NCI-H82 treated with DMSO at 0.1 percent for 48 hours (cell line): Measurements from ENCODE around the gene PPM1H.
"Not testable (repeated sequence)": the region's sequence is repeated elsewhere in the genome, so short reads cannot be mapped to it uniquely, and the experiment has no call there.

Experiments used
- DNase-seq: peaks from one replicate; lab custom pipeline; 2025; ENCODE audit not compliant: unreplicated experiment; lab: John Stamatoyannopoulos, UW

PPM1H gene

DNA sequence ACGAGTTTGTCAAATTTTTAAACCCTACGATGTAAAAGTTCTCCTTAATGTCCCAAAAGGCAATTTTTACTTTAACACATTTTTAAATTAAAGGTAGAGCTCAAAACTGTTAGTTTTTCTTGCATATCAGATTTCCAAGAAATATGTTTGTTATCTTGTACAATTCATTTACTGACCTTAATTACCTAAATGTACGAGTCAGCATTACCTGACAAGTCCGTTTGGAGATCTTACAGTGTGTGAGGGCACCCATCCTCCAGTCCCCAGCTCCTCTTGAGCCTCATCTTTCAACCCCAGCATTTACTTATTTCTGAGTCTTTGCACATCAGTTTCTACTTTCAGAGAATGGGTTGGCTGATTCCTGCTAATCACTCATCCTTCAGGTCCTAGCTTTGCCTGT is 23.7 kb downstream of the PPM1H start:
- DNase-seq = no peak

DNA sequence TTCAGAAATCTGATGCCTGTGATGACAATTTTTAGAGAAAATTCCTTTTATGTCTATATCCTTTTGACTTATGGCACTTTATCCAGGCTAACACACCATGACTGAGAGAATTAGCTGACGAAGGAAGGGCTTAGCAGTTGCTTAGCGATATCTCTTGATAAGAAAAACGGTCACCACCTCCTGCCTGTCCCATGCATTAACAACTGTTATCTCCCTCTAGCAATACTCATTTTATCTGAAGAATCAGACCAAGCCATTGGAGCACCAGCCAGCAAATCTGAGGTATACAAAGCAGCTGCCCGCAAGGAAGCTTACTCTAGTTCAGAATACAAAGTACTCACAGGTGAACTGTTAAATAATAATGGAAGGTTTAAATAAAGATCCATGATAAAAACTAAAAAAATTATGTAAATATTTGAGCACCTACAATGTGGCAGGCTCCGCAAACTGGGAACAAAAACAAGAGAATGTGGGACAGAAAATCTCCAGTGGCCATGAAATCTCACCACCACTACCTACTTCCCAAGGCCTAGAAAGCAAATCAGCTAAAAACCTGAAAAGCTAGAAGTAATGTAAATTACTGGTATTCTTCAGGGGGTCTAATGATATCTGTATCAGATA is 24.3 kb downstream of the PPM1H start:
- no peak for DNase-seq

DNA sequence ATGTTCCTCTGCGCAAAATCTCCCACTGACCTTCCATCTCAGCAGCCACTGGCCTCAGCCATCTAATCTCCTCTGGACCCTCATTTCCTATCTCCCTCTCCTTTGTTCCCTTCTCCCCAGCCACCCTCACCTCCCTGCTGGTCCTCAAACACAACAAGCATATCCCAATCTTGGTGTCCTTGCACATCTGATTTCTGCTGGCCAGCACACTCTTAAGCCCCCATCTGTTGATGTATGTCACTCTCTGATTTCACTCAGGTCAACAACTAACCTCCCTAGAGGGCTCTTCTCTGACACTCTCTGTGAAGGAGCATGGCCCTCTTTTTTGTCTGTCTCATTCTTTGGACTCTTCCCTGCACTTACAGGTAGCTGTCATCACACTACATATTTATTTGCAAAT is 25.6 kb downstream of the PPM1H start:
- DNase-seq = no peak

DNA sequence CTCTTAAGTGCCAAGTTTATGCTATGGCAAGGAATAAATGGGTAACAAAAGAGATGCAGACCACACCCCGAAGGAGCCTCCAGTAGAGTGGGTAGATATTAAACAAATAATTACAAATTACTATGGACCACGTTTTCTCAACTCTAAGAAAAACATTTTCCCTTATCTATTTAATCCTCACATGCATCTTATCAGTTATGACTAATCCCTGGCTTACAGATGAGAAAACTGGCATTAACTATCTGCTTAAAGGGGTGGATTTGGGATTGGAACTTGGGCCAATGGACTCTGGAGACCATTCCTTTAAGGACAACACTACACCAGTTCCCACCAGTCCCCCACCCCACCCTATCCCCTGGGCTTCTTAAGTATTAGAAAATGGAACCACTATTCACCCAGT is 26.3 kb downstream of the PPM1H start:
- DNase-seq = no peak

DNA sequence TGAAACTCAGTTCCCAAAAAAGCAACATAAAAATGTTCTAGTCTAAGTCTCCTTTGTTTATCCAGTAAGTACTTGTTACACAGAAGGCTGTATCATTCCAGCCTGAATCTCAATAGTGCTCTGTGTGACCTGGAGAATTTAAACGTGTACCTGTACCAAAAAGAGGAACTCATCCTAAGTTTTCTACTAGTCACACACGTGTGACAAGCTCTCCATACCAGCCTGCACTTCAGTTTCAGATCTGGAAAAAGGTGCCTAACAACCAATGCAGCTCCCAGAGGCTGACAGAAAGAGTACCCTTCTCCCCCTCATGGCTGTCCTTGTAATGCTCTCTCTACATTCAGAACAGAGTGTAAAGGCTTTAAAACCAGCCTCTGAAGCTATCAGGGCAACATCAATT is 27.4 kb downstream of the PPM1H start:
- no peak for DNase-seq

DNA sequence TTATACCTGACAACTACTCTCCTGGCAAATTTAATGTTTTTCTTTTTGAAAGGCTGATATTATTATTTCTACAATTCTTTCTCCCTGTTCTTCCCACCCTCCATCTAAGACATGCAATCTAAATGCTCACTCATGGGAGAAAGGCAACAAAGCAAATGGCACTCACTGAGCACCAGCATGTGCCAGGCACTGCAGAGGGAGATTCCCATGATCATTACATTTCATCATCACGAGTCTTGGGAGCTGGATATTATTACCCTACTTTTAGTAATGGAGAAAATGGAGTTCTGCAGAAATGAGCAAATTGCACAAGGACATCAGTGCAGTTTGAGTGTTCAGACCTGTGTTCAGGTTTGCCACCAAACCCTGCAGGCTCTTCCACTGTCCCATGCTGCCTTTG is 27.9 kb downstream of the PPM1H start:
- no peak for DNase-seq

DNA sequence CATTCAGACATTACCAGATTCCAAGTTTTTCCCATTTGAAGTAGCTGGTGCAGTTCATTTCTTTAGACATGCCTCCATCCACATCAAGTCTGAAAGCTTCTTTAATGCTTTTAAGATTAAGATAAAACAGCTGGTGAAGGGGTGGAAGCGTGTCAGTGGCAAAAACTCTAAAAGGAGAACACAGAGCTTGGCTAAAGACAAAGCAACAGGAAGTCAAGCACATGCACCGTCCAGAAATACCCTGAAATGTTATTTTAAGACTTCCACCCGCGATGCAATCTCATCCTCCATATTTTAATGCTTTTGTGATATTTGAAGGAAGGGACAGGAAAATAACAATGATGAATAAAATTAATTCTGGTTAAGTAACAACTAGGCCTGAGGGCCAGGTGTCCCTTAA is 31.8 kb downstream of the PPM1H start:
- DNase-seq = no peak

DNA sequence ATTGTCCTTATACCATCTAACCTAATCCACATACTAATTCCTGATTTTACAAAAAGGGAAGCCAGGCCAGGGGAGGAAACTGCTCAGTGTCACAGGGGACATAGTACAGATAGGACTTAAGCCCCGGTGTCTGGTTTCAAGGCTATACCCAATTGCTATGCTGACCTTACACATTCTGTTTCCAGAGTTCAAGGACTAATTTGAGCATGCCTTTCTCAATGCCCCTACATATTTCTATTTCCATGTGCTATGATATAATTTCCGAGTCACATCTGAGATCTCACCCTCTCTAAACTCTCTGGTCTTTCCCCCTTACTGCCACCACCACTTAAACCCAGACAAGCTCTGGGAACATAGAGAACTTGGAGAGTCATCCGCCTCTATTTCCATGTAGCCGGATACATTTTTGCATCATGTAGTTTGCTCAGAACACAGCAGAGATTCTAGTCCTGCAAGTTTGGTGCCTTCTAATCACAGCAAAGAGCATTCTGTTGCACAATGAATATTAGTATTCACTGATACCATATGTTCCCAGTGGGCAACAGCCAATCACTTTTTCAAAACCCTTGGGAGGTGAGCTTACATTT is 34.2 kb downstream of the PPM1H start:
- no peak for DNase-seq

DNA sequence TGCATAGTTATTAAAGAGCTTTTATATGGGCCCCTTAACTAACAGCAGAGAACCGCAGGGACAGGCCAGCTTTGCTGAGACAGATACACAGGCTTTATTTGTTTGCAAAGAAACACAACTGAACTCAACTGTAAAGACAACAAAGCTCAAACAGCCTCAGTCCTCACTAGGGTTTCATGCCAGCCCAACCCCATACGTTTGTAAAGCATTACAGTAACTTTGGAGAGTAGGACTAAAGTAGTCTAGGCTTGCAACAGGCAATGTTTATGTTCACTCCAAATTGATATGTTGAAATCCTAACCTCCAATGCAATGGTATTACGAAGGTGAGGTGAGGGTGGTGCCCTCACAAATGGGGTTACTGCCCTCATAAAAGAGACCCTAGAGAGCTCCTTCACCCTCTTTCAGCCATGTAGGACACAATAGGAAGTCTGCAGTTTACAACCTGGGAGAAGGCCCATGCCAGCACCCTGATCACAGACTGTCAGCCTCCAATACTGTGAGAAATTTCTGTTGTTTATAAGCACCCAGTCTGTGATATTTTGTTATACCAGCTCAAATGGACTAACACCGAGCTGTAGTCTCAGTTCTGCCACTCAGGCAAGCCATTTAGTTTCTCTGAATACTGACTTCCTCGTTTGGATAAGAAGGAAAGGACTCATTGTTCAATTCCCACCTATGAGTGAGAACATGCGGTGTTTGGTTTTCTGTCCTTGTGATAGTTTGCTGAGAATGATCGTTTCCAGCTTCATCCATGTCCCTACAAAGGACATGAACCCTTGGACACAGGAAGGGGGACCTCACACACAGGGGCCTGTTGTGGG is 35.2 kb downstream of the PPM1H start:
- DNase-seq = no peak

DNA sequence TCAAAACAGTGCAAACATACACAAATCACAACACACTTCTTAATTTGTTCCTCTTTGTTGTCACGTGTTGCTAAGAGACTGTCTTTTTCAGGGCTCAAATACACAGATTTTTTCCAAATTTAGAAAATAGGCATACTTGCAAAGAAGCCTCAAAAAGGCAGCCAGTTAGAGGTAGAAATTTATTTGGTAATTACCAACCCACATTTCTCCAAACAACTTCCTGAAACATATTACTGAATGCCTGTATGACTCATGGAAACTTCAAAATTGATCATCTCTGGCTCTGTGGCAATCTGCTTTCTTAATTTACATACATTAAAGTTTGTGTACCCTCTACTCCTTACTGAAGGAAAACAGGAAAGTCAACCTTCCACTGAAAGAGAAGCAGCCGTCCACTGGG is 36.4 kb downstream of the PPM1H start:
- DNase-seq = no peak

DNA sequence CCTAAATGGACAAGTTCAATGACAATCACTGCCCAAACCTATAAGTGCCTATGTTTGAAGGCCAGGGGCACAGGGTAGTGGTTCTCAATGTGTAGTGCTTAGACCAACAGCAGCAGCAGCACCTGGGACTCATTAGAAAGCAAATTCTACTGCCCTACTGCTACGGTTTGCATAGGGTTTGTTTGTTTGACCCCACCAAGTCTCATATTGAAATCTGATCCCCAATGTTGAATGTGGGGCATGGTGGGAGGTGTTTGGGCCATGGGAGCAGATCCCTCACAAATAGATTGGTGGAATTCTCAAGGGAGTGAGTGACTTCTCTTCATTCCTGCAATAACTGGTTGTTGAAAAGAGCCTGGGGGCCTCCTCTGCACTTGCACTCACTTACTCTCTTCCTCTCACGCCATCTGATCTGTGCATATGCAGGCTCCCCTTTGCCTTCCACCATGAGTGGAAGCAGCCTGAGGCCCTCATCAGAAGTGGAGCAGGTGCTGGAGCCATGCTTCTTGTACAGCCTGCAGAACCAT is 39.5 kb downstream of the PPM1H start:
- no peak for DNase-seq

DNA sequence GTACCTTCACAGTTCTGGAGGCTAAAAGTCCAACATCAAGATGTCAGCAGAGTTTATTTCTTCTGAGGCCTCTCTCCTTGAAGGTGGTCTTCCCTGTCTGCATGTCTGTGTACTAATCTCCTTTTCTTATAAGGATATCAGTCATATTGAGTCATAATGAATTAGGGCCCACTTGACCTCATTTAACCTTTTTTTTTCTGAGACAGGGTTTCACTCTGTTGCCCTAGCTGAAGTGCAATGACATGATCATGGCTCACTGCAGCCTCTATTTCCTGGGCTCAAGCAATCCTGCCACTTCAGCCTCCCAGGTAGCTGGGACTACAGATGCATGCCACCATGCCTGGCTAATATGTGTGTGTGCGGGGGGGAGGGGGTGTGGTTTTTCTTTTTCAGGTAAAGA is 41.7 kb downstream of the PPM1H start:
- DNase-seq = no peak

DNA sequence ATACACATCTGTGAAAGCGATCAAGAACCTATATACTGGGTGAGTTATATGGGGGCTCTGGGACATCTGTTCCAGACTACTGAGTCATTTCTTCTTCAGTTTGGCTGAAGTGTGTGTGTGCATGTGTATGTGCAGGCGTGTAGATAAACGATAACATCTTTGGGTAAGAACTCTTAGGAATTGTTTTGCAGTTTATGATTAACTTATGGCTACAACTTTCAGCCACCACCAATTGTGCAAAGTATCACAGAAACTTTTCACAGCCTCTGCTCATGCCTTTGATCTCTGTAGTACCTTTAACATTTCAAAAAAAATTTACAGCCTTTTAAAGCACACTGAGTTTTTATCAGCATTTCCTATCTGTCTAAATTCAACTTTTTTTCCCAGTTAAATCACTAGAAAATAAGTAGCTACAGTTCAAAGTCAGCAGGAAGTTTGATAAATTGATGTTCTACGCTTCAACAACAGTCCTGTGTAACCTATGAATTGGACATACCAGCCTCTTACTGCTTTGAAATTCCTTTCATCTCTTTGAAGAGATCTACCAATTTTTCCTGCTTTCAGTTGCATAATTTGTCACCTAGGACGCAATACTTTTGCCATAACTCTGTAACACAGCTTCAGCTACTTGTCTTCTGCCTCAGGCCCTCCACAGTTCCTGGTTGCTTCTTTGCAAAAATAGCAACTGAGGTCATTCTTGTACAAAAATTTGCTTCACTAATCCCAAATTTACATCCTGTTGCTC is 43.0 kb downstream of the PPM1H start:
- DNase-seq = no peak

DNA sequence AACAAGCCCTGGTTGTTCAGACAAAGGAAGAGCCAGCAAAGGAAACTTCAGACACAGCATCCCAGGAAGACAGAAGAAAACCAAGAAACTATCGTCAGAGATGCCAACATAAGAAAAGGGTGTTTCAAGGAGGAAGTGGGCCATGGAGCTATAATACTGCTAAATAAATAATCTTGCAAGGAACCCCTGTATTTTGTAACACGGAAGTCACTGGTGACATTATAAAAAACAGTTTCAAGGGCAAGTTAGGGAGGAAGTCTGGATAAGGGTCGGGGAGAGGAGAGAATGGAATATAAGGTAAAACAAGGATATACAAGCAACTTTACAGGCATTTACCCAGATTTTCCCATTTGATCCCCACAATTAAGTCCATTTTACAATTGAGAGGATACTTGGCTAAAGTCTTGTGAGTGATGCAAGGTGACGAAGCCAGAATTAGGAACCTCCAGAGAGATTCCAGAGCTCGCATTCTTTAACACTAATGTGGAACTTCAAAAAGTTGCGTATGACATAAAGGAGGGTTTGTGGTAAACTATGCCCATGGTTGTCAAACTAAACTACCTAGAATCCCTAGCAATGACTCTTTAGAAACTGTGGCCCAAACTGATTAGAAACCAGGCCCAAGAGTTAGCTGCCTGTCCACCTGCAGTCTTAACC is 46.4 kb downstream of the PPM1H start:
- DNase-seq = no peak

DNA sequence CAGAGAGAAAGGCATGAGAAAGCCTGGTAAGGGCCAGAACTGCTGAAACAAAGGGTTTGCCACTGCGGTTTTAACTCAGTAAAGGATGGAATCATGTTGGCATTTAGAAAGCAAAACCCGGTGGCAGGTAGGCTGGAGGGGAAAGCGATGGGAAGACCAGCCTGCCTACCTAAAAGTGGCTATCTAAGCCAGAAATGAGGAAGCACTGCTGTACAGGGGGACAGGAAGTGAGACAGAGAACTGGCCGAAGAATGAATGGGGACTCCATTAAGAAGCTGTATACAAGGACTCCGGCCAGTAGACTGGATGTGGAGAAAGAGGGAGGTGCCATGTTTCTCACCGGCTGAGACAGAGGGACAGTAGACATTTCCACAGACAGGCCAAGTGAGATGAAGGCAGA is 48.2 kb downstream of the PPM1H start:
- no peak for DNase-seq

DNA sequence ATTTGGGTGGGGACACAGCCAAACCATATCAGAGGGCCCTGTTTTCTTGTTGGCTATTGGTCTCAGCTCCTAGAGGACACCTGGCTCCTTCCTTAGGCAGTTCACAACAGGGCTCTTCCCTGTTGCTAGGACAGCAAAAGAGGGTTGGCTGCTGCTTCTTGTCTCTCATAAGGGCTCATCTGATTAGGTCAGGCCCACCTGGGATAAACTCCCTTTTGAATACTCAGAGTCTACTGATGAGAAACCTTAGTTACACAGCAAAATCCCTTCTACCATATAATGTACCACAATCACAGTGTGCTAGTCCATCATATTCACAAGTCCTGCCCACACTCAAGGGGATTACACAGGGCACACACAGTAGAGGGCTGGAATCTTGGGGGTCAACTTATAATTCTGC is 49.7 kb downstream of the PPM1H start:
- no peak for DNase-seq

DNA sequence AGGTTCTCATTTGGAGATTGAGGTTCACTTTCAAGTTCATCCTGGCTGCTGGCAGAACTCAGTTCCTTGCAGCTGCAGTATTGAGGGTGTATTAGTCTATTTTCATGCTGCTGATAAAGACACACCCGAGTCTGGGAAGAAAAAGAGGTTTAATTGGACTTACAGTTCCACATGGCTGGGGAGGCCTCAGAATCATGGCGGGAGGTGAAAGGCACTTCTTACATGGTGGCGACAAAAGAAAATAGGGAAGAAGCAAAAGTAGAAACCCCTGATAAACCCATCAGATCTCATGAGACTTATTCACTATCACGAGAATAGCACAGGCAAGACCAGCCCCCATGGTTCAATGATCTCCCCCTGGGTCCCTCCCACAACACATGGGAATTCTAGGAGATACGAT is 50.1 kb downstream of the PPM1H start:
- DNase-seq = not testable (repeated sequence)

DNA sequence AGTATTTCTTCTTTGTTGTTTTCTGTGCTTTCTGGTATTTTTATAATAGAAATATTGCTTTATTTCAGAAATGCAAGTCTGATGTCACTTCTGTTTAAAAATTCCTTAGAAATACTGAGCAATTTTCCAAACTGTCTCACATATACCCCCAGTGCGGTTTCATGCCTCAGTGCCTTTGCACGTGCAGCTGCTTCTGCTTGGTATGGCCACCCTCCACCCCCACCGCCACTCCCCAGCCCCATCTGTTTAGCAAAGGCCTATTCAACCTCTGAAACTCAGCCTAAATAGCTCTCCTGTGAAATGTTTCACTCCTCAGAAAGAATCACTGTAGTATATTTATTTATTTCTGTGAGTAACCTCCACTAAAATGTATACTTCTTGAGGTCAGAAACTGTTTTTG is 52.3 kb downstream of the PPM1H start:
- no peak for DNase-seq

DNA sequence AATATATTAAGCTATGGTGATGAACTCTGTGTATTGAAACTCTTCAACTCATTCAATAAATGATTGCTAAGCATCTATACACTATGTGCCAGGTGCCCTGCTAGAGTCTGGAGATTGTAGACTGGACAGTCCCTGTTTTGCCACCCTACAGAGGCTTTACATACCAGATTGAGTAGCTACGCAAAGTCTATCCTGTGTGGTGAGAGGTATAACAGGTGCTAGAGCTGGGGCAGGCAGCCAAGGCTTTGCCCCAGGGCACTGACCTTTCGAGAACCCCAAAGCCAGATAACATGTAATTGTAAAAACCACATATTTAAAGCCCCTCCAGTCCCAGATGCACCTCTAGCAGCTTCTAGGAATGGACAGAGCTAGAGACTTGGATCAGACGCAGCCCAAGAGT is 52.8 kb downstream of the PPM1H start:
- no peak for DNase-seq

DNA sequence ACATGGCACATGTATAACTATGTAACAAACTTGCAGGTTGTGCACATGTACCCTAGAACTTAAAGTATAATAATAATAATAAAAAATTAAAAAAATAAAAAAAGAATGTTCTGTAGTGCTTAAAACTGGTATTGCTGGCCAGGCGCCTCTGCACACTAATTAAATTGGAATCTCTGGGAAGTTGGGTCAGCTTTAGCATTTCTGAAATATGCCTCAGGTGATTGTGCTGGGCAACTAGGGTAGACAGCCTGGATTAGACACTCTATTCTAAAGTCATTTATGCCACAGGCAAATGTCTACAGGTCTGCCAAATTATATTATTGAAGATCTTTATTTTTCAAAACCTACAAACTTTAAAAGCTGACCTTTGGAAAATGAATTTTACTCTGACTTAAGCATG is 55.3 kb downstream of the PPM1H start:
- DNase-seq = no peak

DNA sequence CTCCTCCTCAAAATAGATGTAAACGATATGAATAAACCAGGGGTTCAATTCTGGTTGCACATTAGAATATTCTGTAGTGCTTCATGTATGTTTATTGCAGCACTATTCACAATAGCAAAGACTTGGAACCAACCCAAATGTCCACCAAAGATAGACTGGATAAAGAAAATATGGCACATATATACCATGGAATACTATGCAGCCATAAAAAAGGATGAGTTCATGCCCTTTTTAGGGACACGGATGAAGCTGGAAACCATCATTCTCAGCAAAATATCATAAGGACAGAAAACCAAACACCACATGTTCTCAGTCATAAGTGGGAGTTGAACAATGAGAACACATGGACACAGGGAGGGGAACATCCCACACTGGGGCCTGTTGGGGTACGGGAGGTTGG is 55.7 kb downstream of the PPM1H start:
- DNase-seq = not testable (repeated sequence)
